SK-N-SH treated with all-trans-retinoic acid at 6 μM for 48 hours (cell line): ENCODE results near the gene RAD51B.

Experiments used
- ATAC-seq: fragments of 200-7000 bp; cut with Tn5 transposase; 3 replicates; pipeline ENCODE4 v1.9.1; 2020; ENCODE audit warnings: mild to moderate bottlenecking, moderate library complexity
- CSDC2 ChIP-seq: fragments of 250-450 bp; sonication (Bioruptor Pico); IDR thresholded peaks from 2 replicates; pipeline ENCODE4 v1.5.0; 2020; ENCODE audit warnings: mild to moderate bottlenecking, moderate library complexity
- GLIS3 ChIP-seq: fragments of 250-450 bp; sonication (Bioruptor Pico); IDR thresholded peaks from 2 replicates; pipeline ENCODE4 v1.5.0; 2020; ENCODE audit warnings: mild to moderate bottlenecking, moderate library complexity
- ISL1 ChIP-seq: fragments of 250-450 bp; sonication (Bioruptor Pico); IDR thresholded peaks from 2 replicates; pipeline ENCODE4 v2.1.2; 2022; ENCODE audit warnings: mild to moderate bottlenecking, moderate library complexity
- PPARA ChIP-seq: fragments of 250-450 bp; sonication (Bioruptor Pico); IDR thresholded peaks from 2 replicates; pipeline ENCODE4 v1.5.0; 2020; ENCODE audit warnings: mild to moderate bottlenecking, borderline replicate concordance
- RARB ChIP-seq: fragments of 250-450 bp; sonication (Bioruptor Pico); IDR thresholded peaks from 2 replicates; pipeline ENCODE4 v1.8.0; 2021; ENCODE audit warnings: mild to moderate bottlenecking, moderate library complexity
- SNAI2 ChIP-seq: fragments of 250-450 bp; sonication (Bioruptor Pico); IDR thresholded peaks from 2 replicates; pipeline ENCODE4 v1.5.0; 2020; ENCODE audit warnings: mild to moderate bottlenecking, moderate library complexity
- TCF4 ChIP-seq: fragments of 250-450 bp; sonication (Bioruptor Pico); IDR thresholded peaks from 2 replicates; pipeline ENCODE4 v1.8.0; 2021; ENCODE audit warnings: mild to moderate bottlenecking, moderate library complexity, borderline replicate concordance
- TOX ChIP-seq: fragments of 250-450 bp; sonication (Bioruptor Pico); IDR thresholded peaks from 2 replicates; pipeline ENCODE4 v1.8.0; 2021; ENCODE audit warnings: mild to moderate bottlenecking, moderate library complexity, borderline replicate concordance
- ZC3H10 ChIP-seq: fragments of 250-450 bp; sonication (Bioruptor Pico); IDR thresholded peaks from 2 replicates; pipeline ENCODE4 v1.5.1; 2021; ENCODE audit warnings: mild to moderate bottlenecking, moderate library complexity
- ZFP3 ChIP-seq: fragments of 250-450 bp; sonication (Bioruptor Pico); IDR thresholded peaks from 2 replicates; pipeline ENCODE4 v1.5.0; 2020; ENCODE audit warnings: mild to moderate bottlenecking, moderate library complexity
- ZFP30 ChIP-seq: fragments of 450-650 bp; formaldehyde crosslinking; IDR thresholded peaks from 2 replicates; pipeline ENCODE4 v1.5.0; 2022; ENCODE audit warnings: mild to moderate bottlenecking, moderate library complexity
- ZNF565 ChIP-seq: fragments of 450-650 bp; formaldehyde crosslinking; conservative IDR thresholded peaks from 2 replicates; pipeline ENCODE4 v1.5.0; 2020; ENCODE audit warnings: low read depth, mild to moderate bottlenecking, moderate library complexity
- ZNF70 ChIP-seq: fragments of 450-650 bp; formaldehyde crosslinking; IDR thresholded peaks from 2 replicates; pipeline ENCODE4 v1.5.0; 2020; ENCODE audit warnings: mild to moderate bottlenecking, moderate library complexity
- ZNF8 ChIP-seq: fragments of 450-650 bp; formaldehyde crosslinking; IDR thresholded peaks from 2 replicates; pipeline ENCODE4 v1.5.0; 2020; ENCODE audit warnings: mild to moderate bottlenecking, moderate library complexity
- TF ChIP-seq, protein P1 (sequence below): fragments of 250-450 bp; sonication (Bioruptor Pico); IDR thresholded peaks from 2 replicates; pipeline ENCODE4 v1.5.0; 2020; ENCODE audit warnings: mild to moderate bottlenecking, moderate library complexity
- TF ChIP-seq, protein P2 (sequence below): fragments of 250-450 bp; sonication (Bioruptor Pico); IDR thresholded peaks from 2 replicates; pipeline ENCODE4 v1.5.1; 2020; ENCODE audit warnings: low read depth, mild to moderate bottlenecking, moderate library complexity
- TF ChIP-seq, protein P3 (sequence below): fragments of 250-450 bp; sonication (Bioruptor Pico); IDR thresholded peaks from 2 replicates; pipeline ENCODE4 v1.5.1; 2021; ENCODE audit warnings: mild to moderate bottlenecking, moderate library complexity
- TF ChIP-seq, protein P4 (sequence below): fragments of 250-450 bp; sonication (Bioruptor Pico); IDR thresholded peaks from 2 replicates; pipeline ENCODE4 v1.8.0; 2020; ENCODE audit warnings: mild to moderate bottlenecking, moderate library complexity, borderline replicate concordance

RAD51B gene

DNA sequence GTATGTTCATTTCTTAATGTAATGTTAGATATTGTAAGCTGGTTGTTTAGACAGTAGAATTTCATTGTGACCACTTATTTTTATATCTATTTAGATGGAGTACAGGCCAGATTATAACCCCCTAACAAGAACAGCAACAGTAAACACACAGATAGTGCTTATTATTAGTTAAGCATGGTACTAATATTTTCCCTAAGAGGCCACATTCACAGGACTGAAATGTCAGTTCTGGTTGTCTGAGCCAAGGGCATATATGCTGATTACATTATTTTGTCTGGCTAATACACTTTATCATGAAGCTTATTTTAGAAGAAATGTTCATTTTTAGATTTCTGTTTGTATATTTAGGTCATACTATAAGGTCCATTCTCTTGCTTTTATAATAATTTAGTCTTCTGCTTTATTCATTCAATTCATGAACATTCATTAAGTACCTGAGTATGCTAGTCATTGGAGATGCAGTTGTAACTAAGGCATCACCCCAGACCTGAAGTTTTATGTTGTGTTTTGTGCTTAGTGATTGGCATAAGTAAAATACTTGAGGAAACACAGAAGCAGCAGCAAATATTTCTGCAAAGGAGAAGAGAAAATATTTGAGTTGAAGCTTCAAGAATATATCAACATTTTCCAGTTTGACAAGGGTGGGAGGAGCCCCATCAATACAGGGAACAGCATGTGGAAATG, 413.7 kb downstream of the RAD51B start (continued):
- TF ChIP-seq, protein P1, sequence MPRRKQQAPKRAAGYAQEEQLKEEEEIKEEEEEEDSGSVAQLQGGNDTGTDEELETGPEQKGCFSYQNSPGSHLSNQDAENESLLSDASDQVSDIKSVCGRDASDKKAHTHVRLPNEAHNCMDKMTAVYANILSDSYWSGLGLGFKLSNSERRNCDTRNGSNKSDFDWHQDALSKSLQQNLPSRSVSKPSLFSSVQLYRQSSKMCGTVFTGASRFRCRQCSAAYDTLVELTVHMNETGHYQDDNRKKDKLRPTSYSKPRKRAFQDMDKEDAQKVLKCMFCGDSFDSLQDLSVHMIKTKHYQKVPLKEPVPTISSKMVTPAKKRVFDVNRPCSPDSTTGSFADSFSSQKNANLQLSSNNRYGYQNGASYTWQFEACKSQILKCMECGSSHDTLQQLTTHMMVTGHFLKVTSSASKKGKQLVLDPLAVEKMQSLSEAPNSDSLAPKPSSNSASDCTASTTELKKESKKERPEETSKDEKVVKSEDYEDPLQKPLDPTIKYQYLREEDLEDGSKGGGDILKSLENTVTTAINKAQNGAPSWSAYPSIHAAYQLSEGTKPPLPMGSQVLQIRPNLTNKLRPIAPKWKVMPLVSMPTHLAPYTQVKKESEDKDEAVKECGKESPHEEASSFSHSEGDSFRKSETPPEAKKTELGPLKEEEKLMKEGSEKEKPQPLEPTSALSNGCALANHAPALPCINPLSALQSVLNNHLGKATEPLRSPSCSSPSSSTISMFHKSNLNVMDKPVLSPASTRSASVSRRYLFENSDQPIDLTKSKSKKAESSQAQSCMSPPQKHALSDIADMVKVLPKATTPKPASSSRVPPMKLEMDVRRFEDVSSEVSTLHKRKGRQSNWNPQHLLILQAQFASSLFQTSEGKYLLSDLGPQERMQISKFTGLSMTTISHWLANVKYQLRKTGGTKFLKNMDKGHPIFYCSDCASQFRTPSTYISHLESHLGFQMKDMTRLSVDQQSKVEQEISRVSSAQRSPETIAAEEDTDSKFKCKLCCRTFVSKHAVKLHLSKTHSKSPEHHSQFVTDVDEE = no peak
- TF ChIP-seq, protein P2, sequence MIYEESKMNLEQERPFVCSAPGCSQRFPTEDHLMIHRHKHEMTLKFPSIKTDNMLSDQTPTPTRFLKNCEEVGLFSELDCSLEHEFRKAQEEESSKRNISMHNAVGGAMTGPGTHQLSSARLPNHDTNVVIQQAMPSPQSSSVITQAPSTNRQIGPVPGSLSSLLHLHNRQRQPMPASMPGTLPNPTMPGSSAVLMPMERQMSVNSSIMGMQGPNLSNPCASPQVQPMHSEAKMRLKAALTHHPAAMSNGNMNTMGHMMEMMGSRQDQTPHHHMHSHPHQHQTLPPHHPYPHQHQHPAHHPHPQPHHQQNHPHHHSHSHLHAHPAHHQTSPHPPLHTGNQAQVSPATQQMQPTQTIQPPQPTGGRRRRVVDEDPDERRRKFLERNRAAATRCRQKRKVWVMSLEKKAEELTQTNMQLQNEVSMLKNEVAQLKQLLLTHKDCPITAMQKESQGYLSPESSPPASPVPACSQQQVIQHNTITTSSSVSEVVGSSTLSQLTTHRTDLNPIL (CRISPR knock-in tag) = no peak
- TF ChIP-seq TCF4 (CRISPR knock-in tag) (no peak), CSDC2 (CRISPR knock-in tag) (no peak), ISL1 (CRISPR knock-in tag) (no peak), ZNF8 (CRISPR knock-in tag) (no peak)

DNA sequence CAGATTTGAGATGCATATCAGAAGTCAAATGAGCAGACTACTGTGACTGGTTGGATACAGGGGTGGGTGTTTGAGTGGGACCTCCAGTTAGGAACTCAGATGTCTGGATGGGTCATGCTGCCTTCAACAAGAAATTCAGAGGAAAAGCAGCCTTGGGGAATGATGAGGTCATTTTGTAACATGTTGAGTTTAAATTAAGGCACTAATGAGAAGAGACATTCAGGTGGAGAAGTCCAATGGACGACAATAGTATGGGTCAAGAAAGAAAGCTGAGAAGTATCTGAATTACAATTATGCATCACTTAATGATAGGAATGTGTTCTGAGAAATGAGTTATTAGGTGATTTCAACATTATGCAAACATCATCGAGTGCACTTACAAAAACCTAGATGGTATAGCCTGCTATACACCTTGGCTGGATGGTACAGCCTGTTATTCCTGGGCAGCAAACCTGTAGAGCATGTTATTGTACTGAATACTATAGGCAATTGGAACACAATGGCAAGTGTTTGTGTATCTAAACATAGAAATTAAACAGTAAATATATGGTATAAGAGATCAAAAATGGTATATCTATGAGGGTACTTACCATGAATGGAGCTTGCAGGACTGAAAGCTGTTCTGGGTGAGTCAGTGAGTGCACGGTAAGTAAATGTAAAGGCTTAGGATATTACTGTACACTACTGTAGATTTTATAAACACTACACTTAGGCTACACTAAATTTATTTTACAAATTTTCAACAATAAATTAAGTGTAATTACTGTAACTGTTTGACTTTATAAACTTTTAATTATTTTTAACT, 414.7 kb downstream of the RAD51B start:
- TF ChIP-seq ISL1 (CRISPR knock-in tag) = no peak
- TF ChIP-seq, protein P3, sequence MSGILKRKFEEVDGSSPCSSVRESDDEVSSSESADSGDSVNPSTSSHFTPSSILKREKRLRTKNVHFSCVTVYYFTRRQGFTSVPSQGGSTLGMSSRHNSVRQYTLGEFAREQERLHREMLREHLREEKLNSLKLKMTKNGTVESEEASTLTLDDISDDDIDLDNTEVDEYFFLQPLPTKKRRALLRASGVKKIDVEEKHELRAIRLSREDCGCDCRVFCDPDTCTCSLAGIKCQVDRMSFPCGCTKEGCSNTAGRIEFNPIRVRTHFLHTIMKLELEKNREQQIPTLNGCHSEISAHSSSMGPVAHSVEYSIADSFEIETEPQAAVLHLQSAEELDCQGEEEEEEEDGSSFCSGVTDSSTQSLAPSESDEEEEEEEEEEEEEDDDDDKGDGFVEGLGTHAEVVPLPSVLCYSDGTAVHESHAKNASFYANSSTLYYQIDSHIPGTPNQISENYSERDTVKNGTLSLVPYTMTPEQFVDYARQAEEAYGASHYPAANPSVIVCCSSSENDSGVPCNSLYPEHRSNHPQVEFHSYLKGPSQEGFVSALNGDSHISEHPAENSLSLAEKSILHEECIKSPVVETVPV (CRISPR knock-in tag) = no peak
- TF ChIP-seq, protein P4, sequence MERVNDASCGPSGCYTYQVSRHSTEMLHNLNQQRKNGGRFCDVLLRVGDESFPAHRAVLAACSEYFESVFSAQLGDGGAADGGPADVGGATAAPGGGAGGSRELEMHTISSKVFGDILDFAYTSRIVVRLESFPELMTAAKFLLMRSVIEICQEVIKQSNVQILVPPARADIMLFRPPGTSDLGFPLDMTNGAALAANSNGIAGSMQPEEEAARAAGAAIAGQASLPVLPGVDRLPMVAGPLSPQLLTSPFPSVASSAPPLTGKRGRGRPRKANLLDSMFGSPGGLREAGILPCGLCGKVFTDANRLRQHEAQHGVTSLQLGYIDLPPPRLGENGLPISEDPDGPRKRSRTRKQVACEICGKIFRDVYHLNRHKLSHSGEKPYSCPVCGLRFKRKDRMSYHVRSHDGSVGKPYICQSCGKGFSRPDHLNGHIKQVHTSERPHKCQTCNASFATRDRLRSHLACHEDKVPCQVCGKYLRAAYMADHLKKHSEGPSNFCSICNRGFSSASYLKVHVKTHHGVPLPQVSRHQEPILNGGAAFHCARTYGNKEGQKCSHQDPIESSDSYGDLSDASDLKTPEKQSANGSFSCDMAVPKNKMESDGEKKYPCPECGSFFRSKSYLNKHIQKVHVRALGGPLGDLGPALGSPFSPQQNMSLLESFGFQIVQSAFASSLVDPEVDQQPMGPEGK (CRISPR knock-in tag) = no peak
- TF ChIP-seq ZFP3 = no peak
- TF ChIP-seq GLIS3 (CRISPR knock-in tag) = no peak
- TF ChIP-seq, protein P1 = no peak
- no peak for TF ChIP-seq PPARA (CRISPR knock-in tag)
- no peak for TF ChIP-seq ZC3H10 (CRISPR knock-in tag)
- TF ChIP-seq CSDC2 (CRISPR knock-in tag) = no peak
- TF ChIP-seq, protein P2 (CRISPR knock-in tag) = no peak
- TF ChIP-seq ZNF565 (CRISPR knock-in tag) = no peak
- TF ChIP-seq TCF4 (CRISPR knock-in tag) = no peak
- no peak for TF ChIP-seq ZNF70
- TF ChIP-seq TOX (CRISPR knock-in tag) = no peak
- TF ChIP-seq ZFP30 = no peak
- TF ChIP-seq RARB = no peak
- no peak for TF ChIP-seq SNAI2 (CRISPR knock-in tag)
- no peak for ATAC-seq
